Motor neuron (in vitro differentiated cells): ENCODE measurements around the gene TOLLIP. TPM values are rescaled to one million over a fixed set of nuclear protein-coding genes. Genes with fewer than 3 reads are reported as not detected.
"Not testable (repeated sequence)": the region's sequence is repeated elsewhere in the genome, so short reads cannot be mapped to it uniquely, and the experiment has no call there.

Experiments
- ATAC-seq, 8 experiments: fragments of 200-7000 bp; cut with Tn5 transposase; replicated peaks in 6 of 8; 2 replicates each; pipeline ENCODE4 v1.8.0; 2021; ENCODE audit warnings: mild to moderate bottlenecking in 8 of 8, moderate library complexity in 8 of 8
- H3K27ac ChIP-seq, 2 donors: fragments of 250-450 bp; sonication (Bioruptor Pico); 2 replicates each; pipeline ENCODE4 v1.9.0; 2021; ENCODE audit warnings: antibody characterized with exemption in 2 of 2, mild to moderate bottlenecking in 2 of 2, moderate library complexity in 1 of 2
- H3K4me1 ChIP-seq, 2 donors: fragments of 250-450 bp; sonication (Bioruptor Pico); replicated peaks in 1 of 2; 2 replicates each; pipeline ENCODE4 v1.6.1; 2021; ENCODE audit warnings: antibody characterized with exemption in 2 of 2, mild to moderate bottlenecking in 2 of 2, moderate library complexity in 1 of 2
- H3K4me3 ChIP-seq, 5 donors: fragments of 250-450 bp; sonication (Bioruptor Pico); 2 replicates each; pipeline ENCODE4 v1.9.0; 2021; ENCODE audit warnings: antibody characterized with exemption in 5 of 5, mild to moderate bottlenecking in 5 of 5, moderate library complexity in 4 of 5
- WGBS, 10 experiments: fragments of 450-650 bp; shearing (Covaris generic); methylation state at CpG; one replicate each; pipeline ENCODE4 v1.0.0; 2022; 5-methylcytosine and 5-hydroxymethylcytosine counted together
- in situ Hi-C, 9 experiments: fragments of 400-800 bp; cut with MboI; loops; one replicate each; pipeline ENCODE4 v1.15.0; 2021; ENCODE audit warnings: low sequenced_read_pairs in 9 of 9, low pct_unique_long_range_greater_than_20kb in 2 of 9; ENCODE audit not compliant: unreplicated experiment in 9 of 9
- total RNA-seq, 8 experiments: library from RNA; unstranded; fragments of 300-600 nt; gene quantifications; 2 replicates each; pipeline versions ENCODE4 v1.2.3 to v1.2.4, GENCODE V29; 2022

The TOLLIP gene
- total RNA-seq, 8 experiments from 2014 or later = 11.5 to 27.5 (median 21.1) TPM

GRCh38 chr11:1248951-1249350 is 60.5 kb downstream of the TOLLIP start:
- in situ Hi-C loops, ATAC-seq, H3K27ac ChIP-seq, H3K4me3 ChIP-seq, H3K4me1 ChIP-seq: not testable (repeated sequence)
- WGBS, 10 experiments = no CpG with 5 or more reads among the region's 18 CpGs

- in situ Hi-C loops, H3K4me3 ChIP-seq, H3K4me1 ChIP-seq, ATAC-seq, H3K27ac ChIP-seq: not testable (repeated sequence)
- WGBS, 10 experiments = no CpG with 5 or more reads among the region's 14 CpGs
Observed at GRCh38 chr11:1247026-1247425, 62.4 kb downstream of the TOLLIP start.

GRCh38 chr11:1246301-1246700 is 63.1 kb downstream of the TOLLIP start:
- H3K4me3 ChIP-seq, H3K27ac ChIP-seq, H3K4me1 ChIP-seq, ATAC-seq, in situ Hi-C loops: not testable (repeated sequence)
- 28 to 100% methylated on average over 2 to 3 of the region's 14 CpGs; no CpG with 5 or more reads in 8 of the 10 experiments for WGBS, 10 experiments

GRCh38 chr11:1245717-1246116 is 63.7 kb downstream of the TOLLIP start:
- H3K4me1 ChIP-seq, H3K4me3 ChIP-seq, H3K27ac ChIP-seq, ATAC-seq, in situ Hi-C loops: not testable (repeated sequence)
- no CpG with 5 or more reads among the region's 14 CpGs for WGBS, 10 experiments

GRCh38 chr11:1244557-1244956 is 64.9 kb downstream of the TOLLIP start:
- ATAC-seq, H3K4me3 ChIP-seq, H3K4me1 ChIP-seq, in situ Hi-C loops, H3K27ac ChIP-seq: not testable (repeated sequence)
- no CpG with 5 or more reads among the region's 9 CpGs for WGBS, 10 experiments

GRCh38 chr11:1243521-1243920 is 65.9 kb downstream of the TOLLIP start:
- ATAC-seq, in situ Hi-C loops, H3K4me1 ChIP-seq, H3K27ac ChIP-seq, H3K4me3 ChIP-seq: not testable (repeated sequence)
- WGBS, 10 experiments = no CpG with 5 or more reads among the region's 18 CpGs

- WGBS, 10 experiments = no CpG with 5 or more reads among the region's 11 CpGs
Observed at GRCh38 chr11:1242751-1243150, 66.7 kb downstream of the TOLLIP start.

GRCh38 chr11:1242289-1242688 is 67.1 kb downstream of the TOLLIP start:
- whole genome bisulfite sequencing, 10 experiments = 73 to 100% (median 83%) methylated on average over 1 to 9 of the region's 20 CpGs; no CpG with 5 or more reads in 6 of the 10 experiments
- in situ Hi-C loops = no loop called here
- H3K27ac ChIP-seq = no peak overlapping the region

More at GRCh38 chr11:1242751-1243150, 66.7 kb downstream of the TOLLIP start:
- H3K4me3 ChIP-seq, H3K27ac ChIP-seq, in situ Hi-C loops, ATAC-seq, H3K4me1 ChIP-seq: not testable (repeated sequence)

GRCh38 chr11:1241706-1242105 is 67.7 kb downstream of the TOLLIP start:
- Histone ChIP-seq H3K4me1 (no peaks in the 10 kb centered on the region), H3K27ac (no peak overlapping the region), H3K4me3 (no peak overlapping the region)
- no peak for ATAC-seq
- in situ Hi-C loops = no loop called here
- 73 to 100% methylated on average over 2 to 6 of the region's 20 CpGs; no CpG with 5 or more reads in 8 of the 10 experiments for WGBS, 10 experiments

More at GRCh38 chr11:1242289-1242688, 67.1 kb downstream of the TOLLIP start:
- Histone ChIP-seq H3K4me1 (no peaks in the 10 kb centered on the region), H3K4me3 (no peak overlapping the region)
- no peak for ATAC-seq

- no peak for ATAC-seq
- Histone ChIP-seq H3K4me1 (no peaks in the 10 kb centered on the region), H3K4me3 (no peak overlapping the region), H3K27ac (no peak overlapping the region)
- in situ Hi-C loops = no loop called here
- 69 to 90% (median 81%) methylated on average over 2 to 4 of the region's 25 CpGs; no CpG with 5 or more reads in 7 of the 10 experiments for WGBS, 10 experiments
Observed at GRCh38 chr11:1240771-1241170, 68.7 kb downstream of the TOLLIP start.

GRCh38 chr11:1239596-1240205 is 69.7 kb downstream of the TOLLIP start:
- Histone ChIP-seq H3K27ac (no peak overlapping the region), H3K4me1 (no peaks in the 10 kb centered on the region), H3K4me3 (no peak overlapping the region)
- no CpG with 5 or more reads among the region's 23 CpGs for WGBS, 10 experiments
- in situ Hi-C loops = no loop called here
- no peak for ATAC-seq

- Histone ChIP-seq H3K4me1 (no peaks in the 10 kb centered on the region), H3K4me3 (no peak overlapping the region), H3K27ac (no peak overlapping the region)
- in situ Hi-C loops = no loop called here
- WGBS, 10 experiments = 44 to 100% (median 53%) methylated on average over 3 to 14 of the region's 34 CpGs; no CpG with 5 or more reads in 6 of the 10 experiments
- ATAC-seq = no peak
Observed at GRCh38 chr11:1238767-1239595, 70.5 kb downstream of the TOLLIP start.

GRCh38 chr11:1237851-1238250 is 71.6 kb downstream of the TOLLIP start:
- no peak for ATAC-seq
- H3K4me3 ChIP-seq = no peak overlapping the region
- in situ Hi-C loops = no loop called here
- no peak overlapping the region for H3K27ac ChIP-seq
- 20 to 40% (median 37%) methylated on average over 1 to 2 of the region's 10 CpGs; no CpG with 5 or more reads in 6 of the 10 experiments for WGBS, 10 experiments
- H3K4me1 ChIP-seq = no peaks in the 10 kb centered on the region
